Tibial nerve (tissue), 4 donors: Measurements from ENCODE around the gene MAST1. TPM values are rescaled to one million over a fixed set of nuclear protein-coding genes. Genes with fewer than 3 reads are reported as not detected.

Experiments used
- DNase-seq, 2 donors: peaks; one replicate each; pipeline ENCODE4 v3.0.0-alpha.2; 2019; ENCODE audit warnings: low spot score in 2 of 2
- H3K27ac ChIP-seq, 4 donors: fragments of 200-600 bp; sonication (generic) in 3 of 4; one replicate each; pipeline ENCODE4 v1.5.1; 2017 to 2019; ENCODE audit warnings: mild to moderate bottlenecking in 1 of 4
- H3K27me3 ChIP-seq, 2 donors: fragments of 200-600 bp; sonication (generic) in 1 of 2; one replicate each; pipeline versions ENCODE4 v1.5.1 to v1.6.0; 2017 to 2019
- H3K36me3 ChIP-seq, 3 donors: fragments of 200-600 bp; sonication (generic); one replicate each; pipeline ENCODE4 v1.5.1; 2018 to 2019
- H3K4me1 ChIP-seq, 4 donors: fragments of 200-600 bp; sonication (generic) in 3 of 4; one replicate each; pipeline ENCODE4 v1.5.1; 2017 to 2019
- H3K4me3 ChIP-seq, 4 donors: fragments of 200-600 bp; sonication (generic) in 3 of 4; one replicate each; pipeline ENCODE4 v1.5.1; 2017 to 2019; ENCODE audit warnings: mild to moderate bottlenecking in 1 of 4, moderate library complexity in 1 of 4
- H3K9me3 ChIP-seq, 4 donors: fragments of 200-600 bp; sonication (generic) in 3 of 4; one replicate each; pipeline ENCODE4 v1.5.1; 2017 to 2019
- CTCF ChIP-seq, 5 experiments: fragments of 200-600 bp in 3 of 5; fragments of 450-650 bp in 2 of 5; sonication (generic) in 3 of 5; IDR thresholded peaks; one replicate each; pipeline ENCODE4 v1.5.1; 2016 to 2019; ENCODE audit warnings: antibody characterized with exemption in 5 of 5, mild to moderate bottlenecking in 3 of 5, moderate library complexity in 2 of 5
- EP300 ChIP-seq, 2 donors: sonication (generic); formaldehyde crosslinking; IDR thresholded peaks; one replicate each; pipeline ENCODE4 v1.6.1; 2017; ENCODE audit warnings: antibody characterized with exemption in 2 of 2, mild to moderate bottlenecking in 1 of 2
- POLR2A ChIP-seq, 2 donors: fragments of 450-650 bp; IDR thresholded peaks; one replicate each; pipeline ENCODE4 v1.6.1; 2017; ENCODE audit warnings: antibody characterized with exemption in 2 of 2, mild to moderate bottlenecking in 2 of 2, moderate library complexity in 2 of 2
- WGBS, 2 donors: methylation state at CpG; one replicate each; pipeline ENCODE4 v1.1.5; 2018; 5-methylcytosine and 5-hydroxymethylcytosine counted together
- total RNA-seq, 4 donors: library from RNA; depleted of rRNA; stranded (reverse); fragments of >200 nt; gene quantifications; one replicate each; pipeline ENCODE4 v1.1.0, GENCODE V29; 2016

Gene MAST1
- total RNA-seq, 4 donors from 2014 or later = not detected

GRCh38 chr19:12864721-12865715 is 26.7 kb downstream of the MAST1 start:
- Histone ChIP-seq H3K36me3 (no peaks in the 10 kb centered on the region), H3K4me3 (no peak overlapping the region), H3K4me1 (peaks cover 0 to 11% (median 2%) of the 10 kb centered on the region in 4 donors), H3K27me3 (peaks cover 0 to 26% of the 10 kb centered on the region in 2 donors), H3K27ac (no peak overlapping the region), H3K9me3 (no peaks in the 10 kb centered on the region)
- 84 to 86% methylated on average over 29 to 34 of the region's 34 CpGs for WGBS, 2 donors
- DNase-seq = no peak
- TF ChIP-seq POLR2A (IDR thresholded peaks at IDR 0.05) (no peak), CTCF (IDR thresholded peaks at IDR 0.05) (no peak), EP300 (IDR thresholded peaks at IDR 0.05) (no peak)

- TF ChIP-seq CTCF (IDR thresholded peaks at IDR 0.05) = no peak
- no peak for TF ChIP-seq EP300 (IDR thresholded peaks at IDR 0.05)
- no peak for TF ChIP-seq POLR2A (IDR thresholded peaks at IDR 0.05)
- H3K27me3 ChIP-seq = peaks cover 0 to 26% of the 10 kb centered on the region in 2 donors
- H3K27ac ChIP-seq = no peak overlapping the region
- H3K9me3 ChIP-seq = no peaks in the 10 kb centered on the region
- WGBS, 2 donors = 75 to 84% methylated on average over 17 to 19 of the region's 19 CpGs
- DNase-seq = no peak
- H3K36me3 ChIP-seq = no peaks in the 10 kb centered on the region
- H3K4me3 ChIP-seq = no peak overlapping the region
- H3K4me1 ChIP-seq = peaks cover 0 to 11% (median 2%) of the 10 kb centered on the region in 4 donors
These were observed 27.6 kb downstream of the MAST1 start for GRCh38 chr19:12865746-12866415.

- peaks cover 0 to 11% (median 2%) of the 10 kb centered on the region in 4 donors for H3K4me1 ChIP-seq
- 86% methylated on average over 29 of the region's 29 CpGs for WGBS, 2 donors
- no peak for TF ChIP-seq EP300 (IDR thresholded peaks at IDR 0.05)
- TF ChIP-seq CTCF (IDR thresholded peaks at IDR 0.05) = no peak
- TF ChIP-seq POLR2A (IDR thresholded peaks at IDR 0.05) = no peak
- no peak overlapping the region for H3K27ac ChIP-seq
- peaks cover 0 to 26% of the 10 kb centered on the region in 2 donors for H3K27me3 ChIP-seq
- DNase-seq = no peak
- H3K4me3 ChIP-seq = no peak overlapping the region
- H3K36me3 ChIP-seq = no peaks in the 10 kb centered on the region
- no peaks in the 10 kb centered on the region for H3K9me3 ChIP-seq
These were observed 28.3 kb downstream of the MAST1 start for GRCh38 chr19:12866416-12867119.

DNA sequence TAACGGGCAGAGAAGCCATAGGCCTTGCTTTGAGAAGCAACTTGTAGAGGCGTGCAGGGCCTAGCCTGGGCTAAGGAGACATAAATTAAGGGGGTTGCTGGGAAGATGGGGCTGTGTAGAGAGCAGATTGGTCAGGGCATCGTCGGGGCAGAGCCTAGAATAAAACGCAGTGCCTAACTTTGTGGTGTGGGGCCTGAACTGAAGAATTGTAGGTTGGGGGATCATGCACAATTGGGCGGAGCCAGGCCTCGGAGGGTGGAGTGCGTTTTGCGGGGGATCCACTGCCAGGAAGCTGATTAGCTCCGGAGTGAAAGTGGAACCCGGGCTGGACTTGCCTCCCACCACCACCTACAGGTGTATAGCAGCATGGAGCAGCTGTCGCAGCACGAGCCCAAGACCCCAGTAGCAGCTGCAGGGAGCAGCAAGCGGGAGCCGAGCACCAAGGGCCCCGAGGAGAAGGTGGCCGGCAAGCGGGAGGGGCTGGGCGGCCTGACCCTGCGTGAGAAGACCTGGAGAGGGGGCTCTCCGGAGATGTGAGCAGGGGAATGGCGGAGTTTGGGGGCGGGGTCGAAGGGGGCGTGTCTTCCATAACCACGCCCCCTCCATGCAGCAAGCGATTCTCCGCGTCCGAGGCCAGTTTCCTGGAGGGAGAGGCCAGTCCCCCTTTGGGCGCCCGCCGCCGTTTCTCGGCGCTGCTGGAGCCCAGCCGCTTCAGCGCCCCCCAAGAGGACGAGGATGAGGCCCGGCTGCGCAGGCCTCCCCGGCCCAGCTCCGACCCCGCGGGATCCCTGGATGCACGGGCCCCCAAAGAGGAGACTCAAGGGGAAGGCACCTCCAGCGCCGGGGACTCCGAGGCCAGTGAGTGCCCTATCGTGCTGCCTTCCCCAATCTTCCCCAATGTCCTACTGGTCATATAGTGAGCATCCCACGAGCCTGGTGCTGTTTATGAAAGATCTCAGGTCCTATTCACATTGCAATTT is 29.1 kb downstream of the MAST1 start:
- peaks cover 0 to 11% (median 2%) of the 10 kb centered on the region in 4 donors for H3K4me1 ChIP-seq
- no peaks in the 10 kb centered on the region for H3K36me3 ChIP-seq
- DNase-seq = no peak
- TF ChIP-seq POLR2A (IDR thresholded peaks at IDR 0.05) (no peak), EP300 (IDR thresholded peaks at IDR 0.05) (no peak)
- no peak overlapping the region for H3K27ac ChIP-seq
- H3K9me3 ChIP-seq = no peaks in the 10 kb centered on the region
- peaks cover 0 to 26% of the 10 kb centered on the region in 2 donors for H3K27me3 ChIP-seq
- 10 to 13% methylated on average over 43 to 47 of the region's 51 CpGs for WGBS, 2 donors
- peak overlapping the region; percentile 9 to 50 (median 20) for H3K4me3 ChIP-seq
